Activated T-cell treated with anti-CD3 and anti-CD28 coated beads for 48 hours (primary cell): ENCODE data around the gene CLIC4.

Experiments
- DNase-seq: peaks from one replicate; pipeline ENCODE4 v3.0.0-alpha.2; 2020; ENCODE audit warnings: low read depth

CLIC4 gene

DNA sequence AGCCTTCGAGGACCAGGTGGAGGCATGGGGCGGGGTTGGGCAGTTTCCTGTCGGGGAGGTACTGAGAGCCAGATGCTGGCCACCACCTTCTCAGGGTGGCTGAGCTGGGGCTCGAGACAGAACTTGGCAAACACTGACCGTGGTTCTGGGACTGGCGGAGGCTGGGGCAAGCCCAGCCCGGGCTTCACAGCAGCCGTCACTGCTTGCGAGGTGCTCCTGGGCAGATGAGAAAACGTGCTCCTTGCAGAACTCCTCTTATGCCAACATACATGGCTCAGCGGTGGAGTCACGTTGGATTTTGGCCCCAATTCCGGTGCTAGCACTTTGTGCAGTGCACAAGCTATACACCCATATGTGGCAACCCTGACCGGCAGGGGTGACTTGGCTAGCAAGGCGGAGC lies 115.6 kb downstream of the CLIC4 start:
- no peak for DNase-seq

DNA sequence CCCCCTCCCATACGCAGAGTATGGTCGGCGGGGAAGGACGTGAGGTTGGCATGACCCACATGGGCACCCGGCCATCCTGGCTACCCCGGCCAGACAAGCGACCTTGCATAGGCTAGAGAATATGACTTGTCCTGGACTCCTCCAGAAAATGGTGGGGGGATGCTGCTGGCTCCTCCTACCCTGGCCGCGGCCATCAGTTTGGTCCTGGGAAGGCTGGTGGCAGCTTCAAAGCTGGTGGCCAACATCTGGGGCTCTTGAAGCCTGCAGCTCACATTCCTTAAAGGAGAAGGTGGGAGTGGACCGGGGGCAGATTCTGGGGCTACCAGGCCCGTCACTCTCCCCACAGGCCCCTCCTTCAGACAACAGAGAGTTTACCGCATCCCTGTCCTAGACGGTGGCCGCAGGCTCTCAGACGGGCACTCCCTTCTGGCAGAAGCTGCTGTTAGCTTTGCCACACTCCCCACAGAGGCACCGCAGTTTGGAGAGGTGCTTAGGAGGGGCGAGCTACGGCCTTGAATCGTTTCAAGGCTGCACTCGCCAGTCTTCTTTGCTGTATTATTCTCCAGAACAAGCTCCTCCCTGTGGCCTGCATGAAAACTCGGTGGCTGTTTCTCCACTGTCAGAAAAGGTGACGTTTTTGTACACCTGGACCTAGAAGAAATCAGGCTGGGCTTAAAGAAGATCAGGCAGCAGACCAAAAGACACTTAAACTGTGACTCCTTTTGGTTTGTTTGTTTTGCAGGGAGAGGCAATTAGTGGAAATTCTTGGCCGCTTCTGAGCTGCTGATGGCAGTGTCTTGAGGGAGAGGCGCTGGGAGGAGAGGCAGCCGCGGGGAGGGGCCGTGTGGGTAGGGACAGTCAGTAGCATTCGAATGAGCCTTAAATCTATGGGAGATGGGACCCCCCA lies 116.8 kb downstream of the CLIC4 start:
- no peak for DNase-seq

DNA sequence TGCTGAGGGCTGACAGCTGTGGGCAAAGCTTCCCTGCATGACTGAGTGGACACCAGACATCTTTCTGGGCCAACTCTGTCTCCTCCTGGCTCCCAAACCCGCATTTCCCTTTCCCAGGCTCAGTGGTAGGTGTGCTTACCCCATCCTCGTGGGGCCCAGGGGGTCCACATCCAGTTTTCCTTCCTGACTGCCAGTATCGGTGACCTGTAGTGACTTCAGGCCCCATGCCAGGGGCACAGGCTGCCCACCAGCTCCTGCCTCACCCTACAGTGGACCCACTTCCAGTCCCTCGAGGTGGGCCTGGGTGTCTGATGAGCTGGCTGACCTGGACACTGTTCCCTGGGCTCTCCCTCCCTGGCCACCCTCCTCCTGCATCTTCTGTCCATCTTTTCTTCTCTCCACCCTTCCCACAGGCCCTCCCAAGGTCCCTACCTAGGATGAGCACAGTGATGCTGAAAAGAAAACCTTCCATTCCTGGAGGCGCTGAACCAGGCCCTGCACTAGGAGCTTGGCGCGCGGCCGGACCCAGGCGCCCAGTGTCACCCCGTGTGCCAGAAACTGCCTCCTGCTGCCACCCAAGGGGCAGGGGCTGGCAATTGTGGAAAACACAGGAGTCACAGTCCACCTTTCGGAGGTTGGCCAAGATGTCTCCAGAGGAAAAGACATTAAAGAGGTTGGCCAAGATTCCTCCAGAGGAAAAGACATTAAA lies 117.7 kb downstream of the CLIC4 start:
- no peak for DNase-seq

DNA sequence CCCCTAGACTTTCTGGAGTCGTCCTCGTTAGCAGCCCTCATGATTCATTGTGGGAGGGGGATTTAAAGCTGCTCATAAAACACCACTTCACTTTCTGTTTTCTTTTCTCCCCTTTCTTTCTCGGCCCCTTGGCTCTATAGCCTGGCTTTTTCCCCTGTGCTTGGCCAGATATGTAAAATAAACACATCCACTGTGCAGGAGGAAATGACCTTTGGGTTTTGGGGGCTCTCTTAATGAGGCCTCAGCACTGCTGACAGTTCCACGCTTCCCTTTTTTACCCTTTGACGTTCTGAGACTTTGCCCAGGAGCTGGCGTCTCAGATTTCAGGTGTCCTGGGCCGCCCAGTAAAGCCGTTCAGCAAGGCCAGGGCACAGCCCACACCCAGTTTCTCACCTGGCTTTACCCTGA lies 119.1 kb downstream of the CLIC4 start:
- no peak for DNase-seq

DNA sequence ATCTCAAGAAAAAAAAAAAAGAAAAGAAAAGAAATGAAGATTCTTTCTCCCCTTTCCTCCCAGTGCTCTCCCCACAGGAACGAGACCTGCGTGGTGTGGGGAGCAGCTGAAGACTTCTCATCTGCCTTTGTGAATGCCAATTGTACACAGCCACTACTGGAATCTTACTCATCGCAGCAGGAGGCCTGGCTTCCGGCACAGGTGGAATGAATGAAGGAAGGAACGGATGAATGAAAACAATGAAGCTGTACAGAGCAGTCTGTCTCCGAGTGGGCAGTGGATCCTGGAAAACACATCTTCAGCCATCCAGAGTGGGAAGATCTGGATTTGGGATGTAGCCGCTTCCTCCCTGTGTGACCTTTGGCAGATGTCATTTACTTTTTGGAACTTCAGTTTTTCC lies 119.9 kb downstream of the CLIC4 start:
- no peak for DNase-seq

DNA sequence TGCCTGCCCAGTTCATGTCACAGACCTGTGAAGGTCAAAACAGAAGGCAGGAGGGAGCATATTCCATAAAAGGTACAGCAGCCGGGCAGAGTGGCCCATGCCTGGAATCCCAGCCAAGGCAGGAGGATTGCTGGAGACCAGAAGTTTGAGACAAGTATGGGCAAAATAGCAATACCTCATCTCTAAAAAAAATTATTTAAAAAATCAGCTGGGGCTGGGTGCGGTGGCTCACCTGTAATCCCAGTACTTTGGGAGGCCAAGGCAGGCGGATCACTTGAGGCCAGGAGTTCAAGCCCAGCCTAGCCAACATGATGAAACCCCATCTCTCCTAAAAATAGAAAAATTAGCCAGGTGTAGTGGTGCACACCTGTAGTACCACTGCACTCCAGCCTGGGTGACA lies 120.3 kb downstream of the CLIC4 start:
- no peak for DNase-seq

DNA sequence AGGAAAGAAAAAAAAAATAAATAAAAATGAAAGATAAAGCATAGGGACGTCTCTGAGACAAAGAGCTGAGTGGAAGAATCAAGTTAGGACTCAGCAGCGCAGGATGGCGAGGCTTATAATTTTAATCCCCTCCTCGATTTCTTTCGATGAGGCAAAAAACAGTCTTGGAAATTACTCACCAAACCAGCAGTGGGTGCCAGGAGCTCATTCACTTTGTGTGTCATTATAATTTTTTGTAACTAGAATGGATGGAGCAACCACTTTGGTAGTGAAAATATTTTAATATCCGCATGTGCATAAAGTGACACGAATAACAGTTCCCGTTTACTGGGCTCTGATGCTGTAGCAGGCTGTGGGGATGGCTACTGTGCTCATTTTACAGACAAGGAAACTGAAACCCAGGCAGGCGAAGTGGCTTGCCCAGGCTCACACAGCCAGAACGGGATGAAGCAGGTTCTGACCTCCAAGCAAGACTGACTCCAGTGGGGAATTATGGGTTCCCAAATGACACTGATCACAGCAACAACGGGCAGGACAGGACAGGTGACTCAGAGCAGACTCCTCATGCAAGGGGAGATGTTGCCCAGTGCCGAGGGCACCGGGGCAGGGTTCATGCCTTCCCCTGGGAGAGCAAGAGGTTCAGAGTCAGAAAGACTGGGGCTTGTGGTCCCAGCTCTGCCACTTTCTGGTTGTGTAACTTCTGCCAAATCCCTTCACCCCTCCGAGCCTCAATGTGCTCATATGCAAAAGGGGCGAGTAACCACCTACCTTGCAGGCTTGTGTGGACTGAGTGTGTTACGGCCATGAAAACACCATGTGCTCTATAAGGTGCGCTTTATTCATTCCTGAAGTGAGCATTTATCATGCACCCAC lies 121.2 kb downstream of the CLIC4 start:
- DNase-seq = no peak

DNA sequence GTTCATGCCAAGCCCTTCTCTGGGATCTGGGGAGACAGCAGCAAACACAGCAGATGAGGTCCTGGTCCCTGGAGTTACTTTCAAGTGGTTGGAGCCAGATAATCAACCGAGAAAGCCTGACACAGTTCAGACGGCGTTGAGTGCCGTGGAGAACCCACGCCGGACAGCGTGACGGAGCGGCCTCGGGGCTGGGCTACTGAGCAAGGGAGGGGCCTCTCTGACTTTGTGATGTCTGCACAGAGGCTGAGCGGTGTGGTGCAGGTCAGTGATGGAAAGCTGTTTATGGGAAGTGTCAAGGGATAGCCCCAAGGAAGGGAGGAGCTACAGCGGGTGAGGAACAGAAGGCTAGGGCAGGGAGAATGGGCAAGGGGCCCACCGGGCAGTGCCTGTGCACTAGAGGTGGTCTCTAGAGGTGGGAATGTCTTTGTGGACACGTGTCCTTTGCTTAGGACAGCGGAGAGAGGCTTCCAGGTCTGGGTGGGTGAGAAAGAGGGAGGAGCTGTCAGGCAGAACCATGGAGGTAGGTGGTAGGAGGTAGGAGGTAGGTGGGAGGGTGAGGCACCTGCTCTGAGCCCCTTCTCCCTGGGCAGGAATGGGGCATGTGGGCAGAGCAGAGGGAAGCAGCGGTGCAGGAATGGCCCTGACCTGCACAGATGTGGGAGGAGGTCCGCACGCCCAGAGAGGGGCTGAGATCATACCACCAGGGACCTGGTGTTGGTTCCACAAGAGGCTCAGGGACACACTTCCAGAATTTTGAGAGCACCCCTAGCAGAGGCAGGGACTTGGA lies 122.0 kb downstream of the CLIC4 start:
- DNase-seq = no peak

DNA sequence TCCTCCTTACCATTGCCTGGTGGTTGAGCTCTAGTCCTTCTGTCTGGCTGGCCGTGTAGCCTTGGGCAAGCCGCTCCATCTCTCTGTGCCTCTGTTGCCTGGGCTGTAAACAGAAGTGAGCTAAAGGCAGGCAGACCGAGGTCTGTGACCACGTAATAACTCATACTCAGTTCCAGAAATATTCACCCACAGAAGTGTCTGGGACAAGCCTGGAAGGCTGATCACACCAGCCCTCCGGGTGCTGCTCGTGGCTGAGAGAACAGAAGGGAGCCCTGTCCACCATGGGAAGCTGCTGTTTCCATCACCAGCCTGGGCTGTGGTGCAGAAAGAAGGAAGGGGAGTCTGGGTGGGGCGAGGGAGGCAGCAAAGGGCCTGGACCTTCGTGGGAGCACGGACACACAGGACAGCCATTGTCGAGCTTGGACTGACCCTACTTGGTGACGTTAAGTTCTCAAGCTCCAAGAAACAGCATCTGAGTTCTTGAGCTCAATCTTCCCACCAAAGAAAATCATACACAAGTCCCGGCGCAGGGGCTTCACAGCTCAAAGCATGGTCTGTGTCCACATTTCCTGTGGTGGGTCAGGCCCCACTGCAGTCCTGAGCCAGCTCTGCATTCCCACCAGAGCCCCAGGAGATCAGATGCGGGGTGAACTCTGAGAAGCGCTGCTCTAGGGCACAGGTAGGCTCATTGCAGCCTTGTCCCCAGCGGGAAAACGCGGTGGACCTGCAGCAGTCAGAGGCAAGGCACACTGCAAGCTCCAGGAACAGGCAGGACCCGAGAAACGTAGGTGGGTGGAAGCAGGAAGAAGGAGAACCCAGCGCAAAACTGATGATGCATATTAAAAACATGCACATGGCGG lies 123.0 kb downstream of the CLIC4 start:
- no peak for DNase-seq

DNA sequence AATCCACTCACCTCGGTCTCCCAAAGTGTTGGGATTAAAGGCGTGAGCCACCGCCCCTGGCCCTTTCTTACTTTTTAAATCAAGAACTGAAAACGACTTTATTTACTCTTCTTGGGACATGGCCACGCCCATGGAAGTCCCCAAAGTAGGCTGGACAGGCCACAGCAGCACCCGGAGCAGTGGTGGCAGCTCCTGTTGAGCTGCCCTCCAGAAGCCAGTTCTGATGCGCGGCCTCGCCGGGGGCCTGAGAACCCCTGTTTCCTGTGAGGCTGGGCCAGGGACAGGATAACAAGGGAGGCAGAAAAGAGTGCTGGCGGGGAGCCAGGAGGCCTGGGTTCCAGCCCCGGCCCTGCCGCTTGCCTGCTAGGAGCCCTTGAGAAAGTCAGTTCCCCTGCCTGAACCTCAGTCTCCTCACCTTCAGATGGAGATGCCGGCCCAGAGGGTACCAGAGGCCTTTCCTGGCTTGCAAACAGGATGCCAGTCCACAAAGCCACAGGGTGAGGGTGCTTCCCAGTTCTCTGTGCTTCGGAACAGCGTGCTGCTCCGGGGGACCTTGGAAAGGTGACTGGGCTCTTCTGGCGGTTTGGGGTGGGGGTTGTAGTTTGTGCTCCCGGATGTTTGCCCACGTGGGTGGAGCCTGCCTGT lies 125.4 kb downstream of the CLIC4 start:
- DNase-seq = no peak

DNA sequence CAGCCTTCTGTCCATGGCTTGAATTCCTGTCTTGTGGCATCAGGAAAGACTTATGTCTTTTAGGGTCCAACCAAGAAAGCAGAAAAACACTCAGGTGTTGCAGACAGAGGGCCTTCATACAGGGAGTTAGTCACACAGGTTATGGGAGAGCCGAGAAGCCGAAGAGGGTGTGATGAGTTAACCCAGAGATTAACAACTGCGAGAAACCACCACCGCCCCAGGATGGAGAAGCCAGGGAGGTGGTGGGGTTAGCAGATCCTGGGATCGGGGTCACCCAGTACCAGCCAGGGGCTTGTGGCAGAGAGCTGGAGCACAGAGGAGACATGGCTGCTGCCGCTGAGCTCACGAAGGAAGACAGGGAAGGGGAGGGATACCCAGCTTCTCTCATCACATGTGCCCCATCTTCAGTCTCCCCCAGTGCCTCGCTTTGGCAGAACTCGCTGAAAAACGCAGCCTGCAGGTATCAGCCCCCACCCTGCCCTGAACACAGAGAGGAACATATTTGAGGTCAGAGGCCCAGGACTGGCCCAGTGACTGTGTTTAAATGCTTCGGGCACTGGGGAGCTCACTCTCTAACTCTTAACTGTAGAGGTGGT lies 126.2 kb downstream of the CLIC4 start:
- no peak for DNase-seq

DNA sequence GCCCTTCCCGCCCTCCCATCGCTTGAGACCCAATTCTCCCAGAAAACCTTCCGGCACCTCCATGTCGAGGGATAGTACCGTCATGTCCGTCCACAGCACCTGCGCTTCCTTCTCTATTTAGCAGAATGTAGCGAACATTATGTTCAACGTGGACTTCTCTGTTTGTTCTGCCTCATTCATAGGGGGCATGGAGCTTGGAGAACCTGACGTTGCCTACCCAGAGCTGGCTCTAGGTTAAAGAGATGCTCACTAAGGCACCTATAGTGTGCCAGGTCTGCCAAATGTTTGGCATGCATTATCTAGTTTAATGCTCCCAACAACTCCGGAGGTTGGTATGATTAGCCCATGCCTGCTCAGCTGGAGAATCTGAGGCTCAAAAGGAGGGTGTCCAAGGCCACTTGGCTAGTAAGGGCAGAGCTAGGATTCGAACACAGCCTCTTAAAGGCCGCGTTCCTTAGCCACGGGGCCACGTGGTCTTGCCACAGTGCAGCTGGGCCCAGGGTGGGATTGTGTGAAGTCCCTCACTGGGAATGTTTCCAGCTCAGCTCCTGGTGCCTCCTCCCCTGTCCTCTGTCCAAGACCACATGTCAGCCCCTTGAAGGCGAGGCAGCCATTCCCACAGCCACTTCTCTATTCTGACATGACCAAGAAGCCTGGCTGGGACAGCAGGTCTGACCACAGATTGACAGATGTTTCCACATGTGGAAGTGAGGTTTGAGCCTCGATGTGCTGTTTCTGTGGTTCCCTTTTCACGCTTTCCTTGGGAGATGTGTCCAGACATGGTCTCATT lies 127.0 kb downstream of the CLIC4 start:
- no peak for DNase-seq

DNA sequence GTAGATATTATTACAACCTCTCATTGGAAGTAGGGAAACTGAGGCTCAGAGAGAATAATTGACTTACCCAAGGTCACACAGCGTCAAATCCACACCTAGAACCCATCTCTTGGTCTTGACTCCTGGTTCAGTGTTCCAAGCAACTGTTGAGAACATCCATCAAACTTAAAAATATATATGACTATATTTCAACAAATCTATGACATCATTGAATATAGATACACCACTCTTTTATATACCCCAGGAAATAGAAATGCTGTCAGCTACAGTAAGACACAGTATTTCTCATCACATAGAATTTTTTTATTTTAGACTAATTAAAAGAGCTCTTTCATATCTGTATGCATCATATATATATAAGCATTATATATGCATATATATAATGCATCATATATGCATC lies 127.9 kb downstream of the CLIC4 start:
- no peak for DNase-seq

DNA sequence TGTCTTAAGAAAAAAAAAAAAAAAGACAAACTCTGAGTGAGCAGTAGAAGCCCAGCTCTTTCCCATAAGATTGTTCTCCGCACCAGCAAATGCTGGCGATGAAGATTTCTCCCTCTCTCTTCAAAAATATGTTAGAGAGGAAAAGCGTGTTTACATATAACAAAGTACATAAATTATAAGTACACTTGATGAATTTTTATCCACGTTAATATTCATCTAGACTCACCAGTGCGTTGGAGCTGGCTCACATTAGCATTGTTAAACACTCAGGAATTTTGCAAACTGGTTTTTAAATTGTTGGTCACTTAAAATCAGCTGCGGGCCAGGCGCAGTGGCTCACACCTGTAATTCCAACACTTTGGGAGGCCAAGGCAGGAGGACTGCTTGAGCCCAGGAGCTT lies 128.8 kb downstream of the CLIC4 start:
- no peak for DNase-seq

DNA sequence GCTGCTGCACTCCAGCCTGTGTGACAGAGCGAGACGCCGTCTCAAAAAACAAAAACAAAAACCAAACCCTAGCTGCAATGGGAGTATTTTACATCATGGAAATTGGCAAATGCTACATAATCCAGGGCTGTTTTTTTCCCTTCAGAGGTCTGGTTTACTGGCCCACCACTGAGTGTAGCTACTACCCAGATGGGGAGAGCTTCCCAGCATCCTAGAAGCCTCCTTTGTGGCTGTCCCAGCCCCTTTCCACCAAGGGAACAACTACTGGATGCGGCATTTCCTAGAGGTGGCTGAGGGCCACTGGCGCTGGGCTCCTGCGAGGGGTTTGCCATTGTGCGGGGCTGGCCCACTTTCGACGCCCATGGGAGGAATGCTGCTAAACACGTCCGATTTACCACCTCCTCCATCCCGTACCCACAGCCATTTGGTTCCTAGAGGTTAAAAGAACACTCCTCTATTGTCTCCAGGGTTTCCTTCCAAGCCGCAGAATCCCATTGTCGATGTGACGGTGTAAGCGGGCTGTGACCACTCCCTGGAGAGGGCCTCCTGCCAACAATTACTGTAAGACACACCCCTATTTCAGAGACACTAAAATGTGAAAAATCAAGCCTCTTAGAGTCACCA lies 129.5 kb downstream of the CLIC4 start:
- no peak for DNase-seq

DNA sequence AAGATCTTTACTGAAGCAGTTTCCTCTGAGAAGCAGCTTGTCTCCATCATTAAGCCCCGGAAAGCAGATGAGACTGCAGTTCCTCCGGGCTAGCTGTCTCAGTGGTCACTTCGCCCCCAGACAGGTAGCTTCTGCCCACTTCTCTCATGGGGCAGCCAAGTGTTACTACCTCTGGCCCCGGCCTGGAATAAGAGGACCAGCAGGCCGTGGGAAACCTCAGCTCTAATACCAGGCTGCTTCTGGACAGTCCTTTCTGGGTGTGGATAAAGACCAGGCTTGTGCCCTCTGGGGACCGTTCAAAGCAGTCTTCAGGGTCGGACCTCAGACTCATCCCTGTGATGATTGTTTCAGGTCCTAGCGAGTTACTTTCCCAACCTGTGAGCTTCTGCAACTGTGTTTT lies 130.0 kb downstream of the CLIC4 start:
- no peak for DNase-seq

DNA sequence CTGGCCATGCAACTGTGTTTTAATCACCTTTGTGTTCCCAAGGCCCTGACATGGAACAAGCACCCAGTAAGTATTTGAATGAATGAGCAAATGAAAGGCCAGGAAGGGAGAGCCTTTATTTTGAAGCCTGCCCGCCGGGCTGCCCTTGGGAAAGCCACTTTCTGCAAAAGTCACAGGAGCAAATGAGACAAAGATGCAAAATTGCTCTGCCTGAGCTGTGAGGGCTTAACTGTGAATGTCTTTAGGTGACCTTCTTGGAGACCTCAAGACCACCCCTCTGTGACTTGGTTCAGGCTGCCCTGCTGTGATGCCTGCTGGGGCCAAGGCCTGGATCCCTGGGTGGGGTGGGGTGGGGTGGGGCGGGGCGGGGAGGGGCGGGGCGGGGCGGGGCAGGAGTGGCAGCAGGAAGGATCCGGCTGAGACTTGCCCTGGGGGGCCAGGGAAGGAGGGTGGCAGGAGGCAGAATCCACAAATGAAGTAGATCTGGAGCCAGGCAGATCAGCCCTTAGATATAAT lies 130.8 kb downstream of the CLIC4 start:
- no peak for DNase-seq

DNA sequence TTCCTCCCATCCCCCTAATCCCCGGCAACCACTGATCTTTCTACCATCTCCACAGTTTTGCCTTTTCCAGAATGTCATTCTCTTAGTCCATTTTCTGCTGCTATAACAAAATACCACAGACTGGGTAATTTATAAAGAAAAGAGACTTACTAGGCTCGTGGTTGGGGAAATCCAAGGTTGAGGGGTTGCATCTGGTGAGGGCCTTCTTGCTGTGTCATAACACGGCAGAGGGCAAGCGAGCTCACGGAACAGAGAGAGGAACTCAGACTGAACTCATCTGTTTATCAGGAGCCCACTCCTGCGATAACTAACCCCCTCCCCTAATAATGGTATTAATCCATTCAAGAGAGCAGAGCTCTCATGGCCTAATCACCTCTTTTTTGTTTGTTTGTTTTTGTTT lies 132.8 kb downstream of the CLIC4 start:
- DNase-seq = no peak
